Esophagus muscularis mucosa (tissue), 3 donors: ENCODE measurements around the gene HS3ST3A1.

Experiments used
- CTCF ChIP-seq, 3 experiments: fragments of 200-600 bp in 2 of 3; fragments of 450-650 bp in 1 of 3; sonication (generic) in 2 of 3; IDR thresholded peaks; one replicate each; pipeline ENCODE4 v1.5.1; 2017 to 2019; ENCODE audit warnings: antibody characterized with exemption in 3 of 3, mild to moderate bottlenecking in 2 of 3, moderate library complexity in 1 of 3
- POLR2A ChIP-seq: fragments of 450-650 bp; IDR thresholded peaks from one replicate; pipeline ENCODE4 v1.6.1; 2017; ENCODE audit warnings: antibody characterized with exemption, moderate library complexity, mild to moderate bottlenecking, low read depth

GRCh38 chr17:13523164-13523563 is 78.6 kb downstream of the HS3ST3A1 start:
- TF ChIP-seq CTCF (IDR thresholded peaks at IDR 0.05) (no peak), POLR2A (no peak)
